ENCODE results near the gene AP2S1.

The AP2S1 gene

GRCh38 chr19:46862503-46862834 is 11.8 kb upstream of the AP2S1 start:
- H3K4me1 ChIP-seq (ENCODE audit: low read length) = peaks cover 25% of the 10 kb centered on the region
- no peak overlapping the region for H2AFZ ChIP-seq (ENCODE audit: low read depth, low read length)
- peak overlapping the region; percentile 88 for H3K4me3 ChIP-seq (ENCODE audit: low read length)
- TF ChIP-seq EZH2phosphoT487 (IDR thresholded peaks at IDR 0.05; ENCODE audit: low read depth) = no peak
- TF ChIP-seq CTCF (IDR thresholded peaks at IDR 0.05; ENCODE audit: low read depth, low read length) = no peak
- no peaks in the 10 kb centered on the region for H3K9me3 ChIP-seq (ENCODE audit: insufficient read depth, low read length)
- no peaks in the 10 kb centered on the region for H3K27me3 ChIP-seq (ENCODE audit: low read depth, low read length)
- peaks cover 56% of the 10 kb centered on the region for H4K20me1 ChIP-seq (ENCODE audit: insufficient read depth, low read length)
- H3K9ac ChIP-seq (ENCODE audit: low read length) = peak overlapping the region; percentile 79; the same call in 1 of the 2 replicates
- H3K36me3 ChIP-seq (replicated peaks; ENCODE audit: low read depth, low read length) = peaks cover 14% of the 10 kb centered on the region
- peaks cover 62% of the 10 kb centered on the region for H3K79me2 ChIP-seq (ENCODE audit: low read length)
- no peak overlapping the region for H3K27ac ChIP-seq (ENCODE audit: low read length)
- H3K4me2 ChIP-seq (ENCODE audit: low read length) = peak overlapping the region; percentile 99

- H4K20me1 ChIP-seq (ENCODE audit: insufficient read depth, low read length) = peaks cover 51% of the 10 kb centered on the region
- peaks cover 14% of the 10 kb centered on the region for H3K36me3 ChIP-seq (replicated peaks; ENCODE audit: low read depth, low read length)
- H3K79me2 ChIP-seq (ENCODE audit: low read length) = peaks cover 57% of the 10 kb centered on the region
- H3K9me3 ChIP-seq (ENCODE audit: insufficient read depth, low read length) = no peaks in the 10 kb centered on the region
- no peak for TF ChIP-seq CTCF (IDR thresholded peaks at IDR 0.05; ENCODE audit: low read depth, low read length)
- TF ChIP-seq EZH2phosphoT487 (IDR thresholded peaks at IDR 0.05; ENCODE audit: low read depth) = no peak
- peak overlapping the region; percentile 77; the same call in 1 of the 2 replicates for H3K27ac ChIP-seq (ENCODE audit: low read length)
- H3K4me3 ChIP-seq (ENCODE audit: low read length) = peak overlapping the region; percentile 88
- H3K27me3 ChIP-seq (ENCODE audit: low read depth, low read length) = no peaks in the 10 kb centered on the region
- peaks cover 25% of the 10 kb centered on the region for H3K4me1 ChIP-seq (ENCODE audit: low read length)
- peak overlapping the region; percentile 99 for H3K4me2 ChIP-seq (ENCODE audit: low read length)
- H3K9ac ChIP-seq (ENCODE audit: low read length) = peak overlapping the region; percentile 79
- no peak overlapping the region for H2AFZ ChIP-seq (ENCODE audit: low read depth, low read length)
Observed at GRCh38 chr19:46861691-46862502, 11.3 kb upstream of the AP2S1 start.

DNA sequence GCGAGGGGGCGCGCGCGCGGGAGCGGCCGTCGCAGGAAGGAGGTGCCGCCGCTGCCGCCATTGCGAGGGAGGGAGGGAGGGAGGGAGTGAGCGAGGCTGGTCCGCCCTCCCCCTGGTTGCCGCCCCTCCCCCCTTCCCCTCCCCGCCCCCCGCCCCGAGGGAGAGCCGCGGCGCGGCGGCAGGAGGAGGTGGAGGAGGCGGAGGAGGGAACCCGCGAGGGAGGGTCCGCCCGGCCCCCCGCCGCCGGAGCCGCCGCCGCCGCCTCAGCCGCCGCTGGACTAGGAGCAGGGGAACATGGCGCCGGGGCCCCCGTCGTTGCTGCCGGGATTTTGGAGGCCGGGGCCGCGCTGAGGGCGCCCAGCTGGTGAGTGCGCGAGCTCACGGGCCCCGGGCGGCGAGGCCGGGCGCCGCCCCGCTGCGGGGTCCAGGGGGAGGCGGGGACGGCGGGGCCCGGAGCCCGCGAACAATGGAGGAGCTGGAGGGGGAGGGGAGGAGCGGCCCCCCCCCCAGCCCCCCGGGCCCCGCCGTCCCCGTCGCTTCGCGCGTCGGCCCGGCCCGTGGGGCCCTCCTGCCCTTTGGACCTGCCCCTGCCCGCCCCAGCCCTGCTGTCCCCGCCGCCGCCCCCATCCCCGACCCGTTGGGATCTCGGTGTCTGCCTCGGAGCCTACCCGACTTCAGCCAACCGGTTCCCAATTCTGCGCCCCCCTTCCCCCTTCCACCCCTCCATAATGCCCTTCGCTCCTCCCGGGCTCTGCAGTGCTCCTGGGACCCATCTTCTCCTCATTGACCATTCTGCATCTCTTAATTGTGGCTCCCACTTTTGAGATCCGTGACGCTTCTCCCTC is 10.4 kb upstream of the AP2S1 start, which contains the start of gene ARHGAP35:
Gene ARHGAP35 (plus strand): TSS at position 152 of the 845 bp plus-strand sequence. CDS start 57,679 bp downstream, outside the sequence.
- Histone ChIP-seq H3K4me2 (ENCODE audit: low read length) (peak within 1 kb of the TSS; percentile 99), H3K36me3 (replicated peaks; ENCODE audit: low read depth, low read length) (peaks cover 12% of the 10 kb centered on the region), H3K27ac (ENCODE audit: low read length) (peak within 1 kb of the TSS; percentile 90), H2AFZ (ENCODE audit: low read depth, low read length) (peak within 1 kb of the TSS; percentile 44; the same call in 1 of the 2 replicates), H4K20me1 (ENCODE audit: insufficient read depth, low read length) (peaks cover 44% of the 10 kb centered on the region), H3K9ac (ENCODE audit: low read length) (peak within 1 kb of the TSS; percentile 92), H3K79me2 (ENCODE audit: low read length) (peaks cover 48% of the 10 kb centered on the region), H3K9me3 (ENCODE audit: insufficient read depth, low read length) (no peaks in the 10 kb centered on the region), H3K4me3 (ENCODE audit: low read length) (peak within 1 kb of the TSS; percentile 88), H3K27me3 (ENCODE audit: low read depth, low read length) (no peaks in the 10 kb centered on the region), H3K4me1 (ENCODE audit: low read length) (peaks cover 25% of the 10 kb centered on the region)
- TF ChIP-seq EZH2phosphoT487 (IDR thresholded peaks at IDR 0.05; ENCODE audit: low read depth) = no peak
- no peak for TF ChIP-seq CTCF (IDR thresholded peaks at IDR 0.05; ENCODE audit: low read depth, low read length)
